Esophagus squamous epithelium (tissue), 4 donors: ENCODE results near the gene BIRC2.

Source experiments
- CTCF ChIP-seq, 6 experiments: fragments of 450-650 bp in 4 of 6; fragments of 200-600 bp in 2 of 6; sonication (generic) in 2 of 6; IDR thresholded peaks; one replicate each; pipeline ENCODE4 v1.5.1; 2016 to 2019; ENCODE audit warnings: antibody characterized with exemption in 6 of 6, mild to moderate bottlenecking in 4 of 6, moderate library complexity in 4 of 6
- POLR2A ChIP-seq, 4 donors: fragments of 450-650 bp; IDR thresholded peaks; one replicate each; pipeline ENCODE4 v1.6.1; 2017; ENCODE audit warnings: antibody characterized with exemption in 4 of 4, mild to moderate bottlenecking in 4 of 4, moderate library complexity in 3 of 4

DNA sequence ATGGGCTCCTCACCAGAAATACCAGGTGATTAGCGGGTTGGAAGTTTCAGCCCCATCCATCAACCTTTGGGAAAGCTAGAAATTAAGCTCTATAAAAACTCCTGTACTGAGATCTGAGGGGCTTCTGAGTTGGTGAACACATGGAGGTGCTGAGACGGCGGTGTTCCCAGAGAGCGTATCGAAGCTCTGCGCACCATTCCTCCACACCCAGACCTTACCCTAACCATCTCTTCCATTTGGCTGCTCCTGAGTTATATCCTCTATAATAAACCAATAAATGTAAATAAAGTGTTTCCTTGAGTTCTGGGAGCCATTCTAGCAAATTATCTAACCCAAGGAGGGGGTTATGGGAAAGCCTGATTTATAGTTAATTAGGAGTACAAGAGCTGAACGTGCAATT is 64.1 kb downstream of the BIRC2 start:
- no peak for TF ChIP-seq CTCF (IDR thresholded peaks at IDR 0.05)
- TF ChIP-seq POLR2A (IDR thresholded peaks at IDR 0.05), result no peak
